Activated naive CD4-positive, alpha-beta T cell treated with anti-CD3 and anti-CD28 coated beads, Interleukin-2, amount 50 U/mL, for 16 hours (primary cell): ENCODE results near the gene TMEM163.
"Not testable (repeated sequence)": the region's sequence is repeated elsewhere in the genome, so short reads cannot be mapped to it uniquely, and the experiment has no call there.

Source experiments
- DNase-seq: peaks from one replicate; pipeline ENCODE4 v3.0.0-alpha.2; 2020

TMEM163 gene

DNA sequence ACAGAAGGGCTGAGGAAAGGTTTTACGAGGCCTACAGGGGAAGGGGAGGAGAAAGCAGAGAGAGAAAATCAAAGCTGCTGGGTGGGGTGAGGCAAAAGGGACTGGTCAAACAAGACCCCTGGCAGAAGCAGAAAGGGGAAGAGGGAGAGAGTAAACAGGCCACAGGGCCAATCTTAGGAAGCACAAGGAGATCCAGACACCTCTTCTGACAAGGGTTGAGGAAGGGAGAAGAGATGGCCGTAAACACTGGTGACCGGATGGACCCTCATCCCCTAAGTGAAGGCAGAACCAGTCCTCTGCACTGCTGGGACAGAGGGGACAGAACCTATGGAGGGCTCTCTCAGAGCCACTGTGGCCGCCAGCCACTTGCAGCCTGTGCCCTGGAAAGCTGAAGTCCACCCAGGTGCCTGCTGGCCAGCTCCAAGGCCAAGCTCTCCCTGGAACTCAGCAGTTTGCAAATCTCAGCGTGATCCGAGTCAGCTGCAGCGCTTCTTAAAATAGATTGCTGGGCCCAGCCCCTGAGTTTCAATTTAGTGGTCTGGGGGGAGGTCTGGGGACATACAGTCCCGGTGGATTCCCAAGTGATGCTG lies 108.8 kb downstream of the TMEM163 start:
- DNase-seq = no peak

GRCh38 chr2:134603966-134604365 lies 114.8 kb downstream of the TMEM163 start:
- DNase-seq = no peak

GRCh38 chr2:134602666-134603065 lies 116.1 kb downstream of the TMEM163 start:
- DNase-seq = no peak

GRCh38 chr2:134601264-134601663 lies 117.5 kb downstream of the TMEM163 start:
- DNase-seq = no peak

- no peak for DNase-seq
Measured at GRCh38 chr2:134600208-134600607, 118.6 kb downstream of the TMEM163 start.

- DNase-seq = no peak
Measured at GRCh38 chr2:134599236-134599635, 119.6 kb downstream of the TMEM163 start.

DNA sequence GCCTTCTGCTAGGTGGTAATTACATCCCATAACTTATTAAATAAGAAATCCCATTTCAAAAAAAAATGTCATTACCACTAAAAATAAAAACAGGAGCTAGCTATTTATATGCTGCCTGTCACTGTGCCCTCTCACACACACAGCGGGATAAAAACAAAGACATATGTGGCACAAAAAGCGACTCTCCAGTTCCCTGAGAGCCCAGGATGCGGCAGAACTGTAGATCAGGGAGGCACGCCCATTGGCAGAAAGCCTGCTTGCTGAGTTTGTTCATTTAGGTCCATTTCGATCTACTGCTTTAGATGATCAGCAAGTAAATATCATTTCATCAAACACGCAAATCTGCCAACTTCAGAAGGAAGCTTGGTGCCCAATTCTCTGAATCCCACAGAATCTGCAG lies 124.4 kb downstream of the TMEM163 start:
- DNase-seq = no peak

DNA sequence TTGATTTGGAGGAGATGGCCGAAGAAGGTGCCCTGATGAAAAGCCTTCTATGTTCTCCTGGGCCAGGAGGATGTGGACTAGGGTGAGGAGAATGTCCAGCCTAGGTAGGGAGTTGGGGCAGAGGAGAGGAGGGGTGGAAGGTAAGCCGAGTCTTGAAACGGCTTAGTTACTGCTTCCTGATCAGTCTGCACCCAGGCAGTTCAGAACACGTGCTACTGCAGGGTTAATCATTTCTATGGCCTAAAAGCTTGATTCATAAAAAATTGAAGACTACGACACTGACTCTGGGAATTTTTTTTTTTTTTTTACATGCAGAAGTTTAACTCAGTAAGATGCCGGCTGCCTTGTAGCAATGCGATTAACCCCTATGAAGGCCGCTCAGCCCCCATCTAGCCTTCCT lies 125.3 kb downstream of the TMEM163 start:
- DNase-seq = no peak

- DNase-seq = no peak
Measured at GRCh38 chr2:134592377-134592776, 126.4 kb downstream of the TMEM163 start.

DNA sequence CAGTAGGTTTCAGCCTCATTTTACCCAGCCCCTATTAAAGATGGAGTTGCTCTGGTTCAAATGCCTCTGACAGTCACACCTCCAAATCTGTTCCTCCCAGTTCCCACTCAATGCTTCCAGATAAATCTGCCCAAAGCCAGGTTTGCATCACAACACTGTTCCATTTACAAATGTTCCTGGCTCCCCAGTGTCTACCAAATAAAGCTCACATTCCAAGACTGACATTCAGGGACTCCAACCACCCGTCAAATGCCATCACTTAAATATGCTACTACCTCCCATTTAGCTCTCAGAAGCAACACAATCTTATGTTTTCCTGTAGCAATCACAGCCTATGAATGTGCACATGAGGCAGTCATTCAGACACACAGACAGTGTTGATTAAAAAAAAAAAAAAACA lies 127.3 kb downstream of the TMEM163 start:
- DNase-seq = no peak

- no peak for DNase-seq
Measured at GRCh38 chr2:134590679-134591078, 128.1 kb downstream of the TMEM163 start.

- DNase-seq = not testable (repeated sequence)
Measured at GRCh38 chr2:134589171-134590083, 129.4 kb downstream of the TMEM163 start.

DNA sequence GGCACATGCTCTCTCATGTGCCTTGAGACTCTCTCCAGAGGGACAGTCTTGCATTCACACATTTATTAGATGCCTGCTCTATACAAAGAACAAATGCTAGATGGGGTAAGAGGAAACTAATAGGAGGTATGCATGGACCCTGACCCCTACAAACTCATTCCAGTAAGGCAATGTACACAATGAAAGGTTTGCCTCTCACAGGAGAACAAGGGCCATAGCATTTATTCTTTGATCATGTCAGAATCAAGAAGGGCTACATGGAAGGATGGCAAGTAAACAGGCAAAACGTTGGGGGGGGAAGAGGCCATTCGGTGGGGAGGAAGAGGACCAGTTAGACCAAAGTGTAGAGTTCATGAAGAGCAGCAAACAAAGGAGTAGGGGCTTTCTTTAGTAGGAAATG lies 130.2 kb downstream of the TMEM163 start:
- no peak for DNase-seq

DNA sequence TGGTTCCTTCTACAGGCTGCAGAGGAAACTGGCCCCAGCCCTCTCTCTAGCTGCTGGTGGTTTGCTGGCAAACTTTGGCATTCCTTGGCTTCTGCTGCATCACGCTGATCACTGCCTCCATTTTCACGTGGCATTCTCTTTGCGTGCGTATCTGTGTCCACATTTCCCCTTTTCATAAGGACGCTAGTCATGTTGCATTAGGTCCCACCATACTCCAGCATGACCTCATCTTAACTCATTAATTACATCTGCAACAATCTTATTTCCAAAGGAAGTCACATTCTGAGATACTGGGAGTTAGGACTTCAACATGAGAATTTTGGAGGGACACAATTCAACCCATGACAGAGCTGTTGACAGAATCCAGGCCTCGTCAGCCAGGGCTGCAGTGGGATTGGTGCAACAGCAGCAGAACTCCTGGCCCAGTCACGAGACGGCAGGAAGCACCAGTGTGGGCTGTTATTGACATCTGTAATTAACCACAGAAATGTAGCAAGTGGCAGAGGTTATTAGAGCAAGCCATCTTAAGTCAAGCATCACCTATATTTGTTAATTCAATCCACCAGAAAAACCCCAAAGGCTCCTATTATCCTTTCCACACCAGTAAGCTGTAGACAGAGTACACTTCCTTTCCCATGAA lies 132.4 kb downstream of the TMEM163 start:
- no peak for DNase-seq

DNA sequence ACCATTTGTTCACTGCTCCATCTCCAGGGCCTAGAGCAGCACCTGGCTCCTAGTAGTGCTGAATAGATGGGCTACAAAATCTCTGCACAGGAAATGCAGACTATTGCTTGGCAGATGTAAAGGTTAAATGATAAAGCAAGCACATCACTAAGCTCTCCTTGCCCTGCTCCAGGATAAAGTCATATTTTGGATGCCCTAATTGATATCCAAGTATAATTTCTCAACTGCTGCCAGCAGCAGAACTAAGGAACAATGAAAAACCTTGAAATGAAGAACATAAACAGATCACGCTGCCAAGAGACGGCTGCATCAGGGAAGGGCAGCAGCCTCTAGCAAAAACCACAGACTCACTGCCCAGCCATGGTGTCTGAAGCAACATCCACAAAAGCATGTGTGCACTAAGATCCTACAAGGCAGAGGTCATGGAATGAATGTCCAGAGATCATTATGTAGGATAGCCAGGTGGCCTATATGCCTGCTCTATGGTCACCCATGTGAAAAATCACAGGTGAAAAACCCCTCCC lies 134.7 kb downstream of the TMEM163 start:
- no peak for DNase-seq

DNA sequence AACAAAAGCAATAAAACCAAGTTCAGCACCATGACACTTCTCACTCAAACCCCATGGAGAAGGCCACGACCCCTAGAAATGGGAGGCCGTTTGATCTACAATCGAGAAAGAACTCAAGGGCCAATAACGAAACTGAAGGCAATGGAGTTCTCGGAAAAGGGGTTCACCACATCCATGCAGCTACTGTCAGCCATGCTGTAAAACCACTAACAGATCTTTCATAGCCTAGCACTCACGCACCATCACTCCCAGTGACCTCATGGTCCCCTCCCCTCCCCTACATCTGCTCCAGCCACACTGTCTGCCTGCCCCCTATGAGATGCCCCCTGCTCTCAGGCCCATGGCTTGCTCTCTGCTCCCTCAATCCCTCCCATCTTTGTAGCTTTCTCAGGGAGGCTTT lies 135.3 kb downstream of the TMEM163 start:
- no peak for DNase-seq

GRCh38 chr2:134582547-134582899 lies 136.3 kb downstream of the TMEM163 start:
- no peak for DNase-seq

- no peak for DNase-seq
Measured at GRCh38 chr2:134581877-134582546, 136.8 kb downstream of the TMEM163 start.

DNA sequence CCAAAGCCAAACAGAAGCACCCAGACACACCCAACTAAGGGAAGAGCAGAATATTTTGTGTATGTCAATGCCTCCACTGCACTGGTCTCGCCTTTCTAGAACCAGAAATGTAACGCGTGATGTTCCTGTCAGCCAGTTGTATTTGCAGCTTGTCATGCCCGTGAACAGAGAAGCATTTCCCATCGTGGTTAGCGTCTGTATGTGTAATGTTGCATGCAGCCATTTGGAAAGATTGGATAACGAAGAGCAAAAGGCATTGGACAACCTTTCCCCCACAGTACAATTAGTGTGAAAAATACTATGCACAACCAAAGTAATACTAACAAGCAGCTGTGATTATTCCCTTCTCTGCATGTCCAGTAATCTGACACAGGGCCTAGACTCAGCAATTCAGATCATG lies 140.5 kb downstream of the TMEM163 start:
- DNase-seq = no peak

DNA sequence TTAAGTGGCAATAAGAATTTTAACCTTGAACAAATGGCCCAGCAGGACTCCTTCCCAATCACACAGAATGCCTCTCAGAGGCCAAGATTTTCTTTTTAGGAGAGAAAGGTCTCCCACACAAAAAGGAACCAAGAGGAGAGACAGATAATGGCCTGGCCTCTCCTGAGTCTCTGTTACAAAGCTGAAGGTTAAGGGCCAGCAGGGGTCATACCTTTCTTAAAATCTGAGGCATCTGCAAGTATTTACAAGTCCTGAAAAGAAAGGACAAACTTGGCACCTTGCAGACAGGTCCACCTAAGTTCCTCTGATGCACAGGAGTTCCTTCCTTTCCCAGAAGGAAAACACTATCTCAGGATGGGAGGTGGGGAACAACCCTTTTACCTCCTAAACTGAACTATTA lies 142.3 kb downstream of the TMEM163 start:
- DNase-seq = no peak

GRCh38 chr2:134575888-134576287 lies 142.9 kb downstream of the TMEM163 start:
- no peak for DNase-seq

- no peak for DNase-seq
Measured at GRCh38 chr2:134574611-134575330, 144.0 kb downstream of the TMEM163 start.

DNA sequence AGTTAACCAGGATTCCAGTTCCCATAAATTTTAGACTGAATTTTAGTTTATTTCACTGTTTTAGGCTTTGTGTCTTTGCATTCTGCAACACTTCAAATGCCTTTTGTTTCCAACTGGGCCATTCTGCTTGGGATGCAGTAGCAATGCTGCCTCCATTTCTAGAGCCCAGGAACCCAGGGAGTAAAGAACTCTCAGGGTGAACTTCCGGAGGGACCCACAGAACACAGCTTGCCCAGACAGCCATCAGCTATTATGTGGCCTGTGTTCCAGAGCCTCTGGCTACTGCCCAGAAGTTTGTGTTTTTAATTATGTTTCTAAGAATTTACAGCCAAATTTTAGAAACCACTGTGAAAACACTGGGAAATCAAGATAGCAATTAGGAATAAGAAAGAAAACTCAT lies 145.1 kb downstream of the TMEM163 start:
- no peak for DNase-seq
